HG03457 (cell line): ENCODE measurements around the gene RSPH1.

ENCODE experiments used
- ATAC-seq: cut with Tn5 transposase; IDR thresholded peaks from one replicate; pipeline ENCODE4 v1.9.1; 2021; ENCODE audit warnings: moderate number of reproducible peaks; ENCODE audit not compliant: unreplicated experiment

Gene RSPH1

GRCh38 chr21:42431196-42431595 is 64.8 kb downstream of the RSPH1 start:
- no peak for ATAC-seq

GRCh38 chr21:42430521-42430920 is 65.5 kb downstream of the RSPH1 start:
- ATAC-seq, result no peak

- no peak for ATAC-seq
Observed at GRCh38 chr21:42429856-42430255, 66.2 kb downstream of the RSPH1 start.

GRCh38 chr21:42429021-42429420 is 67.0 kb downstream of the RSPH1 start:
- ATAC-seq, result no peak

GRCh38 chr21:42427809-42428419 is 68.1 kb downstream of the RSPH1 start:
- no peak for ATAC-seq

- ATAC-seq, result no peak
Observed at GRCh38 chr21:42426876-42427480, 69.0 kb downstream of the RSPH1 start.

- ATAC-seq, result no peak
Observed at GRCh38 chr21:42426424-42426823, 69.6 kb downstream of the RSPH1 start.

- ATAC-seq, result no peak
Observed at GRCh38 chr21:42425591-42425990, 70.4 kb downstream of the RSPH1 start.

- no peak for ATAC-seq
Observed at GRCh38 chr21:42424914-42425541, 71.0 kb downstream of the RSPH1 start.

GRCh38 chr21:42423685-42424084 is 72.3 kb downstream of the RSPH1 start:
- ATAC-seq, result no peak

- ATAC-seq, result no peak
Observed at GRCh38 chr21:42423197-42423675, 72.8 kb downstream of the RSPH1 start.
